AG10803 (cell line): ENCODE measurements around the gene ASTN1.

Source experiments
- DNase-seq: peaks from one replicate; pipeline ENCODE4 v3.0.0; 2010; ENCODE audit warnings: low read depth
- H3K4me3 ChIP-seq: 2 replicates; pipeline ENCODE4 v1.5.1; 2011; ENCODE audit warnings: mild to moderate bottlenecking, low read length, control low read depth
- CTCF ChIP-seq: conservative IDR thresholded peaks from 2 replicates; pipeline ENCODE4 v1.5.1; 2011; ENCODE audit warnings: mild to moderate bottlenecking, low read length, control low read depth, inconsistent platforms

Gene ASTN1

GRCh38 chr1:177021687-177022086, 142.8 kb downstream of the ASTN1 start:
- H3K4me3 ChIP-seq: no peak overlapping the region
- TF ChIP-seq CTCF: no peak
- DNase-seq: no peak

- no peak for TF ChIP-seq CTCF
- H3K4me3 ChIP-seq: no peak overlapping the region
- no peak for DNase-seq
Measured at GRCh38 chr1:177020851-177021589, 143.5 kb downstream of the ASTN1 start.

- TF ChIP-seq CTCF: no peak
- DNase-seq: no peak
Measured at GRCh38 chr1:177017287-177017852, 147.1 kb downstream of the ASTN1 start.

GRCh38 chr1:177014325-177014724, 150.2 kb downstream of the ASTN1 start:
- DNase-seq: no peak
- H3K4me3 ChIP-seq: no peak overlapping the region
- no peak for TF ChIP-seq CTCF

More at GRCh38 chr1:177017287-177017852, 147.1 kb downstream of the ASTN1 start:
- H3K4me3 ChIP-seq: no peak overlapping the region

GRCh38 chr1:177012342-177012925, 152.1 kb downstream of the ASTN1 start:
- TF ChIP-seq CTCF: no peak
- no peak overlapping the region for H3K4me3 ChIP-seq
- no peak for DNase-seq

GRCh38 chr1:177011508-177011907, 153.0 kb downstream of the ASTN1 start:
- H3K4me3 ChIP-seq: no peak overlapping the region
- TF ChIP-seq CTCF: no peak
- DNase-seq: no peak

- no peak overlapping the region for H3K4me3 ChIP-seq
- no peak for DNase-seq
- no peak for TF ChIP-seq CTCF
Measured at GRCh38 chr1:177010211-177010825, 154.2 kb downstream of the ASTN1 start.
